CD14-positive monocyte (primary cell): ENCODE results near the gene CCDC154. TPM values are rescaled to one million over a fixed set of nuclear protein-coding genes. Genes with fewer than 3 reads are reported as not detected.

Experiments
- DNase-seq, 3 donors: peaks; one replicate each; pipeline ENCODE4 v3.0.0-alpha.2; 2011 to 2022
- H2AFZ ChIP-seq: 2 replicates; pipeline ENCODE4 v1.6.0; 2012; ENCODE audit warnings: mild to moderate bottlenecking, low read depth, low read length, inconsistent platforms; ENCODE audit not compliant: insufficient read depth, poor library complexity, severe bottlenecking
- H3K27ac ChIP-seq, 2 donors: 1 replicate in 1 of 2; 2 replicates in 1 of 2; pipeline ENCODE4 v1.5.1; 2012 to 2013; ENCODE audit warnings: low read length in 2 of 2, control low read depth in 1 of 2, inconsistent platforms in 1 of 2, low read depth in 1 of 2, mild to moderate bottlenecking in 1 of 2
- H3K27me3 ChIP-seq, 2 donors: one replicate each; pipeline versions ENCODE4 v1.6.0 to v1.6.1; 2011 to 2013; ENCODE audit warnings: low read length in 2 of 2; ENCODE audit not compliant: control insufficient read depth in 2 of 2, insufficient read depth in 2 of 2
- H3K36me3 ChIP-seq, 2 donors: replicated peaks in 1 of 2; 1 replicate in 1 of 2; 2 replicates in 1 of 2; pipeline versions ENCODE4 v1.5.1 to v1.6.1; 2012 to 2013; ENCODE audit warnings: low read length in 2 of 2, control low read depth in 1 of 2, inconsistent platforms in 1 of 2, mild to moderate bottlenecking in 1 of 2; ENCODE audit not compliant: insufficient read depth in 2 of 2, control insufficient read depth in 1 of 2
- H3K4me1 ChIP-seq, 2 donors: 1 replicate in 1 of 2; 2 replicates in 1 of 2; pipeline versions ENCODE4 v1.5.1 to v1.6.1; 2012 to 2013; ENCODE audit warnings: low read length in 2 of 2, control low read depth in 1 of 2, inconsistent platforms in 1 of 2, mild to moderate bottlenecking in 1 of 2, moderate library complexity in 1 of 2; ENCODE audit not compliant: insufficient read depth in 2 of 2, control insufficient read depth in 1 of 2
- H3K4me2 ChIP-seq: replicated peaks from 2 replicates; pipeline ENCODE3; 2012; ENCODE audit warnings: low read length, moderate library complexity, mild to moderate bottlenecking; ENCODE audit not compliant: poor library complexity, severe bottlenecking; ENCODE audit errors: extremely low read depth
- H3K4me3 ChIP-seq, 3 experiments: fragments of 200-600 bp in 1 of 3; sonication (generic) in 1 of 3; replicated peaks in 1 of 3; 1 replicate in 2 of 3; 2 replicates in 1 of 3; pipeline ENCODE4 v1.5.1; 2011 to 2013; ENCODE audit warnings: low read length in 3 of 3, mild to moderate bottlenecking in 3 of 3, control low read depth in 2 of 3, low read depth in 2 of 3, inconsistent platforms in 1 of 3, moderate library complexity in 1 of 3
- H3K79me2 ChIP-seq: 2 replicates; pipeline ENCODE4 v1.6.0; 2012; ENCODE audit warnings: mild to moderate bottlenecking, control low read depth, inconsistent platforms, low read length, moderate library complexity; ENCODE audit not compliant: insufficient read depth
- H3K9ac ChIP-seq: 2 replicates; pipeline ENCODE4 v1.6.0; 2017; ENCODE audit warnings: low read length, mild to moderate bottlenecking; ENCODE audit not compliant: insufficient read depth, poor library complexity, severe bottlenecking
- H3K9me3 ChIP-seq, 2 donors: replicated peaks in 1 of 2; 1 replicate in 1 of 2; 2 replicates in 1 of 2; pipeline versions ENCODE4 v1.5.1 to v1.6.1; 2012 to 2013; ENCODE audit warnings: low read length in 2 of 2, control low read depth in 1 of 2; ENCODE audit not compliant: control insufficient read depth in 1 of 2, insufficient read depth in 1 of 2
- H4K20me1 ChIP-seq: 2 replicates; pipeline ENCODE4 v1.6.0; 2012; ENCODE audit warnings: mild to moderate bottlenecking, low read length, control low read depth, moderate library complexity; ENCODE audit not compliant: insufficient read depth
- H3K27ac Mint-ChIP-seq, 7 donors: one replicate each; pipeline ENCODE4 v1.8.0; 2020; ENCODE audit warnings: mild to moderate bottlenecking in 7 of 7, mixed read lengths in 7 of 7, moderate library complexity in 6 of 7, inconsistent platforms in 2 of 7
- H3K27me3 Mint-ChIP-seq, 3 donors: one replicate each; pipeline ENCODE4 v1.8.0; 2021 to 2022; ENCODE audit warnings: low read depth in 3 of 3, mild to moderate bottlenecking in 3 of 3, mixed read lengths in 3 of 3, moderate library complexity in 3 of 3, inconsistent platforms in 1 of 3
- H3K36me3 Mint-ChIP-seq, 2 donors: one replicate each; pipeline ENCODE4 v1.8.0; 2020; ENCODE audit warnings: mixed read lengths in 2 of 2, inconsistent platforms in 1 of 2, mild to moderate bottlenecking in 1 of 2
- H3K4me1 Mint-ChIP-seq: one replicate; pipeline ENCODE4 v1.8.0; 2020; ENCODE audit warnings: mild to moderate bottlenecking, mixed read lengths
- H3K4me3 Mint-ChIP-seq, 2 donors: one replicate each; pipeline ENCODE4 v1.8.0; 2020; ENCODE audit warnings: mild to moderate bottlenecking in 2 of 2, mixed read lengths in 2 of 2, moderate library complexity in 1 of 2
- H3K9me3 Mint-ChIP-seq, 7 donors: one replicate each; pipeline ENCODE4 v1.8.0; 2020 to 2022; ENCODE audit warnings: mixed read lengths in 7 of 7, mild to moderate bottlenecking in 6 of 7, moderate library complexity in 6 of 7, inconsistent platforms in 2 of 7
- WGBS: methylation state at CpG from one replicate; pipeline ENCODE4 v1.1.5; 2013; ENCODE audit warnings: missing lambda C conversion rate; ENCODE audit not compliant: insufficient coverage; 5-methylcytosine and 5-hydroxymethylcytosine counted together
- intact Hi-C, 2 donors: fragments of 100-400 bp; cut with micrococcal nuclease; formaldehyde crosslinking; loops; one replicate each; pipeline versions ENCODE4 v1.15.0 to v1.15.1; 2023
- polyA plus RNA-seq, 3 donors: library from polyadenylated mRNA; depleted of rRNA in 1 of 3; unstranded in 2 of 3; stranded (reverse) in 1 of 3; fragments of 300-500 nt in 2 of 3; fragments of >200 nt in 1 of 3; fragmentation: Illumina TruSeq in 2 of 3; gene quantifications; 1 replicate in 2 of 3; 2 replicates in 1 of 3; pipeline ENCODE4 v1.2.3, GENCODE V29; 2012 to 2021
- TF ChIP-seq, protein P1 (sequence below): fragments of 200-600 bp; IDR thresholded peaks from one replicate; pipeline ENCODE4 v1.8.0; 2022; ENCODE audit warnings: antibody characterized with exemption, mild to moderate bottlenecking

Gene CCDC154
- polyA plus RNA-seq, 3 donors = 5.9 TPM; not detected in 2

DNA sequence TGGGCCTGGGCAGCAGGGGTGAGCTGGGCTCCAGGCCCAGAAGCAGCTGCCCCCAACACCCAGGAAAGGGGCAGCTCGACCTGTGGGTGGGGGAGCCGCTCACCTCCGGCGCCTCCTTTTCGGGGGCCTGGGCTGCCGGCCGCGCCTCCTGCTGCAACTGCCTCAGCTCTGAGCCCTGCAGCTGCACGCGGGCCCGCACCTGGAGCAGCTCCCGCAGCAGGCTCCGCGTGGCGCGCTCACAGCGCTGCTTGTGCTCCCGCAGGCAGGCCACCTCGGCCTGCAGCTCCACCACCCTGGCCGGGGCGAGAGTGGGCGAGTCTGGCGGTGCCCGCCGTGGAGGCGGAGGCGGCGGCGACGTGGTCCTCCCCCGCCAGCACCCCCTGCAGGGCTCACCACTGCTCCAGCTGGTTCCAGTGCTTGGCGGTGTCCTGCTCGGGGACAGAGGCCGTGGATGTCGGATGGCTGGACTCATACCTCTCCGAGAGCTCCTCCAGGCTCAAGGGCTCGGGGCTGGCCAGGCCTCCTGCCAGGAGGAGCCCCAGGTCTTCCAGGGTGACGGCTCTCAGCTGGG lies 868 bp downstream of the CCDC154 start:
- no peaks in the 10 kb centered on the region for H3K9me3 Mint-ChIP-seq
- no peaks in the 10 kb centered on the region for H3K27me3 ChIP-seq
- H4K20me1 ChIP-seq = peaks cover 15% of the 10 kb centered on the region
- H3K4me1 ChIP-seq = no peaks in the 10 kb centered on the region
- H3K4me3 Mint-ChIP-seq = no peak overlapping the region
- no peaks in the 10 kb centered on the region for H3K79me2 ChIP-seq
- intact Hi-C loops = no loop called here
- TF ChIP-seq, protein P1, sequence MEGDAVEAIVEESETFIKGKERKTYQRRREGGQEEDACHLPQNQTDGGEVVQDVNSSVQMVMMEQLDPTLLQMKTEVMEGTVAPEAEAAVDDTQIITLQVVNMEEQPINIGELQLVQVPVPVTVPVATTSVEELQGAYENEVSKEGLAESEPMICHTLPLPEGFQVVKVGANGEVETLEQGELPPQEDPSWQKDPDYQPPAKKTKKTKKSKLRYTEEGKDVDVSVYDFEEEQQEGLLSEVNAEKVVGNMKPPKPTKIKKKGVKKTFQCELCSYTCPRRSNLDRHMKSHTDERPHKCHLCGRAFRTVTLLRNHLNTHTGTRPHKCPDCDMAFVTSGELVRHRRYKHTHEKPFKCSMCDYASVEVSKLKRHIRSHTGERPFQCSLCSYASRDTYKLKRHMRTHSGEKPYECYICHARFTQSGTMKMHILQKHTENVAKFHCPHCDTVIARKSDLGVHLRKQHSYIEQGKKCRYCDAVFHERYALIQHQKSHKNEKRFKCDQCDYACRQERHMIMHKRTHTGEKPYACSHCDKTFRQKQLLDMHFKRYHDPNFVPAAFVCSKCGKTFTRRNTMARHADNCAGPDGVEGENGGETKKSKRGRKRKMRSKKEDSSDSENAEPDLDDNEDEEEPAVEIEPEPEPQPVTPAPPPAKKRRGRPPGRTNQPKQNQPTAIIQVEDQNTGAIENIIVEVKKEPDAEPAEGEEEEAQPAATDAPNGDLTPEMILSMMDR = no peak
- H3K9ac ChIP-seq = no peak overlapping the region
- DNase-seq = no peak
- no peak overlapping the region for H3K4me3 ChIP-seq
- H3K4me2 ChIP-seq = no peak overlapping the region
- H3K27ac ChIP-seq = no peak overlapping the region
- 92% methylated on average over 38 of the region's 38 CpGs for WGBS
- no peak overlapping the region for H3K27ac Mint-ChIP-seq
- H3K27me3 Mint-ChIP-seq = peaks cover 0 to 3% (median 0%) of the 10 kb centered on the region in 3 donors
- H3K9me3 ChIP-seq = no peaks in the 10 kb centered on the region
- H2AFZ ChIP-seq = no peak overlapping the region
- H3K4me1 Mint-ChIP-seq = no peaks in the 10 kb centered on the region
- peaks cover 13 to 22% of the 10 kb centered on the region in 2 donors for H3K36me3 Mint-ChIP-seq
- H3K36me3 ChIP-seq = peaks cover 29 to 31% of the 10 kb centered on the region in 2 donors

DNA sequence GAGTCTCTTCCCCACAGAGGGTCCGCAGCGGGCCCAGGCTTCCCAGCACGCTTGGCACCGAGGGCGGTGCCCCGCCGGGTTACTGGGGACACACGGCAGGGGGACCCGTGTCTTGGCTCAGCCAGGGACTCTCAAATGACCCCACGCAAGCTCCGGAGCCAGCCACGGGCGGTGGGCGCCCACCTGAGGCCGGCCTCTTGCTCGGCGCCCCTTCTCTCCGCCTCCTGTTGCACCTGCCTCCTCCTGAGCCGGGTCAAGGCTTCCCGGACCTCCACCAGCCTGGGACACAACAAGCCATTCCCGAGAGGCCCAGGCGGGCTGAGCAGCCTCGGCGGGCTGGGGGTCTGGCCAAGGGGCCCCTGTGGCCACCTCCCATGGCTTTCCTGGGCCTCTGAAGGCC lies 1.7 kb downstream of the CCDC154 start:
- H3K27me3 Mint-ChIP-seq = peaks cover 0 to 3% (median 0%) of the 10 kb centered on the region in 3 donors
- intact Hi-C loops = no loop called here
- Histone ChIP-seq H3K9ac (no peak overlapping the region), H3K4me1 (no peaks in the 10 kb centered on the region), H2AFZ (no peak overlapping the region), H3K4me3 (no peak overlapping the region), H3K4me2 (no peak overlapping the region), H3K36me3 (peaks cover 21 to 23% of the 10 kb centered on the region in 2 donors), H3K9me3 (no peaks in the 10 kb centered on the region), H3K27ac (no peak overlapping the region), H3K79me2 (no peaks in the 10 kb centered on the region), H3K27me3 (no peaks in the 10 kb centered on the region), H4K20me1 (peaks cover 8% of the 10 kb centered on the region)
- H3K36me3 Mint-ChIP-seq = peaks cover 7 to 18% of the 10 kb centered on the region in 2 donors
- no peak for DNase-seq
- H3K4me1 Mint-ChIP-seq = no peaks in the 10 kb centered on the region
- 92% methylated on average over 24 of the region's 24 CpGs for WGBS
- TF ChIP-seq, protein P1 = no peak
- H3K4me3 Mint-ChIP-seq = no peak overlapping the region
- no peaks in the 10 kb centered on the region for H3K9me3 Mint-ChIP-seq
- H3K27ac Mint-ChIP-seq = peak overlapping the region in 1 of 7 donors; percentile 4
